Measurements from ENCODE around the gene PRKCE. TPM values are rescaled to one million over a fixed set of nuclear protein-coding genes. Genes with fewer than 3 reads are reported as not detected.

The PRKCE gene
- polyA plus RNA-seq, 1 of the 3 experiments (the other 2 are of a cell fraction) = 16.3 TPM

GRCh38 chr2:45765728-45766254, 114.3 kb downstream of the PRKCE start:
- CTCF ChIA-PET = interaction anchor here (7.8 kb wide), 1 partner anchor 13 kb away, joined by 59 read pairs; no protein-coding TSS in a partner anchor
- H3K4me1 ChIP-seq (ENCODE audit: control insufficient read depth in 1 of 2, insufficient read depth in 2 of 2, low read depth in 1 of 2, low read length in 1 of 2) = peaks cover 0 to 67% of the 10 kb centered on the region in 2 experiments; a peak in 2 of 4 replicates
- 63% methylated on average over 5 of the region's 5 CpGs for WGBS (ENCODE audit: low lambda C conversion rate)

More at GRCh38 chr2:45765728-45766254, 114.3 kb downstream of the PRKCE start:
- Histone ChIP-seq H3K36me3 (replicated peaks in 1 of 2; ENCODE audit: control insufficient read depth in 1 of 2, insufficient read depth in 2 of 2, low read length in 1 of 2) (no peaks in the 10 kb centered on the region), H3K79me2 (ENCODE audit: insufficient read depth) (no peaks in the 10 kb centered on the region), H3K27me3 (ENCODE audit: insufficient read depth) (no peaks in the 10 kb centered on the region), H4K20me1 (ENCODE audit: insufficient read depth) (no peaks in the 10 kb centered on the region), H2AFZ (ENCODE audit: low read depth) (no peak overlapping the region), H3F3A (replicated peaks; ENCODE audit: insufficient read depth) (no peaks in the 10 kb centered on the region), H3K27ac (ENCODE audit: low read depth in 2 of 2, low read length in 1 of 2) (peak overlapping the region in 1 of 2 experiments; percentile 41; a peak in 2 of 4 replicates), H3K4me2 (no peak overlapping the region), H3K9me2 (no peaks in the 10 kb centered on the region), H3K9me3 (no peaks in the 10 kb centered on the region), H3K4me3 (ENCODE audit: low read depth in 2 of 2, low read length in 1 of 2) (no peak overlapping the region), H3K9ac (no peak overlapping the region)
- peak; percentile 62 for DNase-seq
- TF ChIP-seq MAX (IDR thresholded peaks at IDR 0.05; ENCODE audit: low read depth) (no peak), SMC3 (IDR thresholded peaks at IDR 0.05; ENCODE audit: low read depth, low read length) (0 out of 2 replicates have a peak, but pooled peaks have one; percentile 16), EP300 (IDR thresholded peaks at IDR 0.05; ENCODE audit: borderline replicate concordance in 1 of 2, low read depth in 1 of 2, low read length in 1 of 2) (peak in 1 of 2 experiments; percentile 89; a peak in 2 of 4 replicates), GATA2 (CRISPR knock-in tag; IDR thresholded peaks at IDR 0.05) (peak; percentile 93), RXRA (IDR thresholded peaks at IDR 0.05; ENCODE audit: borderline replicate concordance, low read depth) (no peak), NFIC (IDR thresholded peaks at IDR 0.05; ENCODE audit: borderline replicate concordance) (0 out of 2 replicates have a peak, but pooled peaks have one; percentile 23), USF2 (IDR thresholded peaks at IDR 0.05; ENCODE audit: borderline replicate concordance, low read depth, low read length) (no peak), PBX3 (IDR thresholded peaks at IDR 0.05) (no peak), EZH2phosphoT487 (IDR thresholded peaks at IDR 0.05; ENCODE audit: borderline replicate concordance, low read depth) (no peak), CTCF (IDR thresholded peaks at IDR 0.05) (no peak), USF1 (IDR thresholded peaks at IDR 0.05; ENCODE audit: borderline replicate concordance, low read depth) (no peak), TCF12 (IDR thresholded peaks at IDR 0.05) (no peak), CHD2 (IDR thresholded peaks at IDR 0.05; ENCODE audit: low read length, partially characterized antibody) (peak; percentile 80), RAD21 (IDR thresholded peaks at IDR 0.05; ENCODE audit: low read length) (peak; percentile 37; the same call in 1 of the 2 replicates), RCOR1 (IDR thresholded peaks at IDR 0.05; ENCODE audit: low read length) (peak; percentile 86), SIN3A (IDR thresholded peaks at IDR 0.05; ENCODE audit: borderline replicate concordance, low read depth, low read length) (no peak), FOXJ3 (CRISPR knock-in tag; IDR thresholded peaks at IDR 0.05) (peak; percentile 84), YY1 (IDR thresholded peaks at IDR 0.05; ENCODE audit: low read depth) (no peak), MXI1 (IDR thresholded peaks at IDR 0.05; ENCODE audit: low read depth, low read length) (peak; percentile 69), IRF3 (IDR thresholded peaks at IDR 0.05; ENCODE audit: low read depth, low read length) (no peak), FOXM1 (IDR thresholded peaks at IDR 0.05; ENCODE audit: low read depth) (no peak), RFX5 (IDR thresholded peaks at IDR 0.05; ENCODE audit: low read length) (0 out of 2 replicates have a peak, but pooled peaks have one; percentile 40)
- POLR2A ChIA-PET = no interaction called here

All from SK-N-SH (cell line).